ENCODE data around the gene CPM.

CPM gene

GRCh38 chr12:68868043-68868790 is 64.8 kb downstream of the CPM start:
- intact Hi-C loops (cut with DNase I; ENCODE audit: low total_unique reads): loop anchor here (5.0 kb wide), 1 partner anchor 199 kb away; no protein-coding TSS in a partner anchor
- DNase-seq: no peak

GRCh38 chr12:68867606-68868005 is 65.4 kb downstream of the CPM start:
- peaks cover 0 to 7% (median 0%) of the 10 kb centered on the region in 3 donors for H3K36me3 ChIP-seq
- no peak overlapping the region for H3K4me3 ChIP-seq
- no peak for DNase-seq
- H3K27me3 ChIP-seq: no peaks in the 10 kb centered on the region
- intact Hi-C loops (cut with DNase I; ENCODE audit: low total_unique reads): loop anchor here (5.0 kb wide), 1 partner anchor 200 kb away; no protein-coding TSS in a partner anchor
- H3K4me1 ChIP-seq: no peaks in the 10 kb centered on the region
- no peak for TF ChIP-seq CTCF (IDR thresholded peaks at IDR 0.05)
- no peaks in the 10 kb centered on the region for H3K9me3 ChIP-seq
- no peak overlapping the region for H3K27ac ChIP-seq

More at GRCh38 chr12:68868043-68868790, 64.8 kb downstream of the CPM start:
- Histone ChIP-seq H3K27ac (no peak overlapping the region), H3K27me3 (no peaks in the 10 kb centered on the region), H3K9me3 (no peaks in the 10 kb centered on the region), H3K4me3 (no peak overlapping the region), H3K4me1 (no peaks in the 10 kb centered on the region), H3K36me3 (peaks cover 0 to 7% (median 0%) of the 10 kb centered on the region in 3 donors)
- TF ChIP-seq CTCF (IDR thresholded peaks at IDR 0.05): no peak

GRCh38 chr12:68866950-68867349 is 66.0 kb downstream of the CPM start:
- H3K27me3 ChIP-seq: no peaks in the 10 kb centered on the region
- H3K36me3 ChIP-seq: peaks cover 0 to 7% (median 0%) of the 10 kb centered on the region in 3 donors
- intact Hi-C loops (cut with DNase I; ENCODE audit: low total_unique reads): loop anchor here (5.0 kb wide), 1 partner anchor 200 kb away; no protein-coding TSS in a partner anchor
- H3K4me3 ChIP-seq: no peak overlapping the region
- H3K4me1 ChIP-seq: no peaks in the 10 kb centered on the region
- H3K9me3 ChIP-seq: no peaks in the 10 kb centered on the region
- no peak for TF ChIP-seq CTCF (IDR thresholded peaks at IDR 0.05)
- H3K27ac ChIP-seq: no peak overlapping the region
- no peak for DNase-seq

GRCh38 chr12:68865399-68866164 is 67.4 kb downstream of the CPM start:
- Histone ChIP-seq H3K4me1 (no peaks in the 10 kb centered on the region), H3K36me3 (peaks cover 0 to 7% (median 0%) of the 10 kb centered on the region in 3 donors), H3K27ac (no peak overlapping the region), H3K4me3 (no peak overlapping the region), H3K27me3 (no peaks in the 10 kb centered on the region), H3K9me3 (no peaks in the 10 kb centered on the region)
- no peak for DNase-seq
- intact Hi-C loops (cut with DNase I; ENCODE audit: low total_unique reads): loop anchor here (5.0 kb wide), 1 partner anchor 202 kb away; no protein-coding TSS in a partner anchor
- TF ChIP-seq CTCF (IDR thresholded peaks at IDR 0.05): no peak

GRCh38 chr12:68864604-68865003 is 68.4 kb downstream of the CPM start:
- no peak overlapping the region for H3K27ac ChIP-seq
- intact Hi-C loops (cut with DNase I; ENCODE audit: low total_unique reads): loop anchor here (5.0 kb wide), 1 partner anchor 203 kb away; no protein-coding TSS in a partner anchor

More at GRCh38 chr12:68864604-68865003, 68.4 kb downstream of the CPM start:
- Histone ChIP-seq H3K27me3 (no peaks in the 10 kb centered on the region), H3K4me3 (no peak overlapping the region), H3K4me1 (no peaks in the 10 kb centered on the region), H3K9me3 (no peaks in the 10 kb centered on the region), H3K36me3 (peaks cover 0 to 7% (median 0%) of the 10 kb centered on the region in 3 donors)
- no peak for TF ChIP-seq CTCF (IDR thresholded peaks at IDR 0.05)
- DNase-seq: no peak
